GM19395 (cell line): ENCODE measurements around the gene PRDM15.

Experiments used
- ATAC-seq: cut with Tn5 transposase; IDR thresholded peaks from one replicate; pipeline ENCODE4 v1.9.1; 2021; ENCODE audit warnings: mild to moderate bottlenecking, moderate library complexity; ENCODE audit not compliant: unreplicated experiment

The PRDM15 gene

DNA sequence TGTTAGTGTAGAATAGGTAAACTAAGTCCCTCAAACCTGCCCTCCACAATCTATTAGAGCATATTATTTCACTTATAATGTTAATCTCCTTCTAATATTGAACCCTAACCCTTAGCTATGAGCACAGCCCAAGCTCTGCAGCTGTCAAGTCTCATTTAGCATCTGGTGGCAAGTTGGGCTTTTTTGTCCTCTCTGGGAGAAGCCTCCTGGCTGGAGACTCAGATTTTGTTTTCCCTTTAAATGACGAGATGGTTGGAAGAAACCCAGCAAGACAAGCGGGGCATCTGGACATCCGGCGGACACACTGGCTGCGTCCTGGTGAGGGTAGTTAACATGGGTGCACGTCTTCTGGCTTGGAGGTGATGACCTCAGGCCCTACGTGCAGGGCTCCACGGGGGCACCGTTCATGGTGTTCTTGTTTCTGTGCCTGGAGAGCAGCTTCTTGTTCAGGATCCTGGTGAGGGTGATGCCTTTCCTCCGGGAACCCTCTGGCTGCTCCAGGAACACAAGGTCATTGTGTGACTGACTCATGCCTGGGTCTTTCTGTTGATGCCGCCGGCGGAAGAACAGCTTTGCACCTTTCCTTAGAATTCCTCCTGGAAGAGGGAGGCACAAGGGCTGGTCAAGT lies 9.7 kb upstream of the PRDM15 start:
- ATAC-seq: no peak

GRCh38 chr21:41887667-41888066 lies 8.5 kb upstream of the PRDM15 start:
- no peak for ATAC-seq

DNA sequence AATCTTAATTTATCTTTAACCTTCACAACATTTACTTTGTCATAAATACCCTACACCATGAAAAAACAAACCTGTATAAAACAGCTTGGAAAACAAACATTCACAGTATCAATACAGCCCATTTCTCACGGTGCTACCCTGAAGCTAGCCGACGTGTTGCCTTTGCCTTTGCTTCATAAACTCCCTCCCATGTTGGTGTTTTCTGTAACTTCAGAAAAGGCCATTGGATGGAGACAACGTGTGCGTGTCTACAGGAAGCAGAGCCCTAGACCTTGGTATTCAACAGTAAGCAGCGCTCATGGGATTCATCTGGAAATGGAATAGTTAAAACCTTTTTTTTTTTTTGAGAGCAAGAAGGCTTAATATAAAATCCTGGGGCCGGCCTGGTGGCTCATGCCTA lies 7.2 kb upstream of the PRDM15 start:
- ATAC-seq: no peak

DNA sequence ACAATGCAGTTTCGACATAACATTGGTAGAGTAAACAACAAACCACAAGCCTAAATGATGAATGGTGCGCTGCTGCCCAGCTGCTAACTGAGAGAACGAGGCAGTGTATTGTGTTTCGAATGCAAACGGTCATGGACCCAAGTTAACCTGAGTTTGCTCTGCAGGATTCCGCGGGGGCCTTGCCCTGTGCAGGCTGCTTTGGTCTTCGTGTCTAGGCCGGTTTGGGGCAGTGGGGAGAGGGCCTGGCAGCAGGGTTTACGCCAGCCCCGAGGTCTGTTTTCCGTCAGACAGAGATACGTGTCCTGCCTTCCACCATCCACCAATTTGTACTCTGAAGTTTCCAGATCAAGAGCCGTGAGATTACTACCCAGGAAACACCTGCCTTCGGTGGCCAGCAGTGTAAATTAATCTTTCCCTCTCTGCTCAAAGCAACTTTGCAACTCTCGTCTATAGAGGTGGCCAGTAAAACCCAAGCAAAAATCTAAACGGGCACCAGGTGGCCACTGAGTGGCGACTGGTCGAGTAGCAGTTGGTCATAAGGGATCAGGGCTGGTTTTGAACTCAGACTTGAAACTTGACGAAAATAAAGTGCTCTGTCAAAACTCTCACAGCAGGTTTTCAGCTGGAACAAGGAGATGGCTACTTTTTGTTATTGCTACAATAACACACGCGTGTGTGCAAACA lies 6.3 kb upstream of the PRDM15 start:
- no peak for ATAC-seq

DNA sequence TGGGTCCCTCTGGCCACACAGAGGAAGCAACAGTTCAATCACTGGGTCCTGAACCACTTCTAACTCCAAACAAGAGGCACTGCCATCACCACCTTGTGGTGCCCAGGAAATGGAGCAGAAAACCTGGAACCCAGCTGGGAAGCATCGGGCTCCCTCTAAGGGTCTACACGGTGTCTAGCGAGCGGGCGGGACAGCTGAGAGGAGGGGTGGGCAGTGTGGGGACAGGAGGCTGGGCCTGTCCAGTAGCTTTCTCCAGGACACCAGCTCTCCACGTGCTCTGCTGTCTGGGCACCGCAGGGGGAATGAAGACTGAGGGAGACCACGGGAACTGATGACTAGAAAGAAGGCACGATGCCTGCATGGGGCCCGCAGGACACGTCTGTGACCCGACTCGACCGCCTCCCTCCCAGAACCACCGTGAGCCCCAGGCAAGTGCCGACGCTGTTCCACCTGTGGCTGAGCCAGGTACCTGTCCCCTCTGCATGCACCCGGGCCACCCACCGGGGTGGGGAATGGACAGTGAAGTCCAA lies 5.4 kb upstream of the PRDM15 start:
- no peak for ATAC-seq

DNA sequence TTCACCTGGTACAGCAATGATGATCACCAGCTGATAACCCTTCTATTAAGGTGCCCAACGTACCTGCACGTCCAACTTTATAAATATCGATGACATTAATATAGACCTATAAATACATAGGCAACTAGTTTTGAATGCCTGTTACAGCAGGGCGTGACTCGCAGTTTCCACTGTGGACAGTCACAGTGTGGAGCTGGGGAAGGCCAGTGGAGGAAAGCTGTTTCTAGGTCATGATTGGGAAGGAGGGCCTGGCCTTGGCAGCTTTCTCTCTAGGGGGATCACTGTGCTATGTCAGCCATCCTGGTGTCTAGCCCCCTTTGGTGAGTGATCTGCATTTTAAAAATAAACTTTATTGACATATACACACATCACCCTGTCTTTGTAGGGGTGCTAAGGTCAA lies 4.4 kb upstream of the PRDM15 start:
- ATAC-seq: no peak

GRCh38 chr21:41881051-41881450 lies 1.9 kb upstream of the PRDM15 start:
- ATAC-seq: no peak

GRCh38 chr21:41880153-41880552 lies 1.0 kb upstream of the PRDM15 start:
- no peak for ATAC-seq

DNA sequence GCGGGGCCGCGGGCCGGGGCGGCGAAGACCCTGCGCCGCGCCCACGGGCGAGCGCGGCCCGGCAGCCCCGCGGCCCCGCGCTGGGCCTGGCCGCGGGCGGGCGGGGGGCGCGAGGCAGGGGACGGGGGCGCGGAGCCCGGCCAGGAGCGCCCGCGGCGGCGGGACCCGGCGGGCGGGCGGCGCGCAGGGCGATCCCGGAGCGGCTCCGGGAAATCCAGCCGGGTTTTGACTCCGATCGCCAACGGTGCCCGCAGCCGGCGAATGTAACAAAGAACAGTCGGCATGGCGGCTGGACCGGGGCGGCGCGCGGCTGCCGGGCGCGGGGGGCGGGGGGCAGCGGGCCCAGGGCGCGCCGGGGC lies 334 bp downstream of the PRDM15 start:
- peak; percentile 48 for ATAC-seq

DNA sequence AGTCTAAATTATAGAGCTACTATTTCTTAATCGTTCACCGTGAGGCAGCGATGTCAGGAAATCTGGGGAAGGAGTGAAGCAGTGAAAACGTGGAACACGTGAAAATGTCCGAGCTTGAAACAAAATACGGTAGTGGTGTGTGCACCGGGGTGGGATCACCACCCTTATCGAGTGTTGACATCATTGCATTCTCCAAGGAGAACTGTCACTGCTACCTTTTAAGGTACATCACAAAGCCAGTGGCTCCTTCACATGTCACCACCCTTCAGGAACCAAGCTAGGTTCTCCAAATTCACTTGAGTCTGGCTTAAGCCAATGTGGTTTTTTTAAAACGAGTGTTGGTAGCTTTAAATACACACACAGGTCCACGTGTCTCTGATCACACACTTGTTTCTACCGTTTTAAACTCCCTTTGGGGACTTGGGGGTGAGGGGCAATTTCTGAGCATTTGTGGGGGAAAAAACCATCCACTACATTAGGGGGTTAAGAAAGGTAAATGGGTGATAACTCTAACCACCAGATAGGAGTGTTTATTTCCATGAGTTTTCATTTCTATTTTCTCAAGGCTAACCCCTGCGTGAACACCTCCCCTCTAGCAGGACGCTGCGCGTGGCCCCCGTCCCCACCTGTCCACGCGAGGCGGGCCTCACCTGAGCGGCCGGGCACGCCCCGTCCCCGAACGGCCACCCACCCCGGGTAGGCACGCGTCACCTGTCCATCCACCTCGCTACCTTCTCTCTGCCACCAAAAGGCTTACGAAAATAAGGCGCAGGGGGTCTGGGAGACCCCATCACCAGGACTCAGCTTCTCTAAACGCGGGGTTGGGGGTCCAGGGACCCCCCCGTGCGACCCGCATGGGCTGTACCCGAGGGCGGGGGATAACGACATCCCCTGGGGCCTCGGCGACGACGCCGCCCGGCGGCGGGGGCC lies 978 bp downstream of the PRDM15 start:
- peak; percentile 22 for ATAC-seq

DNA sequence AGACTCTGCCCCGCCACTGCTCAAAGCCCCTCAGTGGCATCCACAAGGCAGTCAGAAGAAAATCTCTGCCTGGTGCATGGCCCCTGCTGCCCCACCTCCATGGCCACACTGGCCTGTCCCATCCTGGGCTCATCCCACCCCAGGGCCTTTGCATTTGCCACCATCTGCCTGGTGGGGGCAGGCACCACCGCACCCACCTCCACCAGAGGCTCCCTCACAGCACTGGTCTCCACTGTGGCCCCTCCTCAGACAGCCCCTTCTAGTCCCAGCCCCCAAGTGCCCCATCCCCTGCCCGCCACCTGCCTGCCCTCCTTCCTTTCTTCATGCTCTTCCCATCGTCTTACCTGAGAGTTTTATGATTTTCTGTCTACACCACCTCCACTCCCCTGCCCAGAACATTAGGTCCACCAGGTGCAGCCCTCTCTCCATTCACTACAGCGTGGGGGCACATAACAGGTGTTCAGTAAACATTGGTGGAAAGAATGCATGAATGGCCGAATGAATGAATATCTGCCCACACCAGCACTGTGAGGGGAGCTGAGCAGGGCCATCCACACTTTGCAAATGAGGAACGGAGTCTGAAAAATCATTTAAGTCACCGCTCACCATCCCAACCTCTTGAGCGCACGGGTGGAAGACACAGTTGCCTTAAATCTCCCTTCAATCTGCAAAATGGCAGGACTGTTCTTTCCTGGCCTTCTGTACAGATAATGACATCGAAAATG lies 2.1 kb downstream of the PRDM15 start:
- no peak for ATAC-seq

GRCh38 chr21:41876396-41876795 lies 2.7 kb downstream of the PRDM15 start:
- ATAC-seq: no peak

GRCh38 chr21:41875086-41875485 lies 4.1 kb downstream of the PRDM15 start:
- no peak for ATAC-seq

DNA sequence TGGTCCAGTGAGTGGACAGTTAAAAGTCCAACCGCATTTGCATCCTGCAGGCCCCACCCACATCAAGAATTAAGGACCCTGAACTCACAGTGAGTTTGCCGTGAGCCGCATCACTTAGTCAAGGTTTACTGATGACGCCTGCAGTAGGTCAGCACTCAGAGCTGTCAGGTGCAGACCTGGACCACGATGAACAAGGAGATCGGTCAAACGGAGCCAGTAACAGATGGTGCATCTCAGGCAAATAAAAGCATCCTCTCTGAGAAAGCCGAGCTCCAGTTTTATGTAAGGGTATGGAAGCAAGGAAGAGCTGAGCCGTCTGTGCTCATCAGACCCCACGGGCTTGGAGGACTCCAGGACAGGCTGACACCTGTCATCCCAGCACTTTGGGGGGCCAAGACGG lies 4.5 kb downstream of the PRDM15 start:
- no peak for ATAC-seq

- peak; percentile 41 for ATAC-seq
Observed at GRCh38 chr21:41873426-41873825, 5.7 kb downstream of the PRDM15 start.

- ATAC-seq: no peak
Observed at GRCh38 chr21:41873005-41873404, 6.1 kb downstream of the PRDM15 start.

DNA sequence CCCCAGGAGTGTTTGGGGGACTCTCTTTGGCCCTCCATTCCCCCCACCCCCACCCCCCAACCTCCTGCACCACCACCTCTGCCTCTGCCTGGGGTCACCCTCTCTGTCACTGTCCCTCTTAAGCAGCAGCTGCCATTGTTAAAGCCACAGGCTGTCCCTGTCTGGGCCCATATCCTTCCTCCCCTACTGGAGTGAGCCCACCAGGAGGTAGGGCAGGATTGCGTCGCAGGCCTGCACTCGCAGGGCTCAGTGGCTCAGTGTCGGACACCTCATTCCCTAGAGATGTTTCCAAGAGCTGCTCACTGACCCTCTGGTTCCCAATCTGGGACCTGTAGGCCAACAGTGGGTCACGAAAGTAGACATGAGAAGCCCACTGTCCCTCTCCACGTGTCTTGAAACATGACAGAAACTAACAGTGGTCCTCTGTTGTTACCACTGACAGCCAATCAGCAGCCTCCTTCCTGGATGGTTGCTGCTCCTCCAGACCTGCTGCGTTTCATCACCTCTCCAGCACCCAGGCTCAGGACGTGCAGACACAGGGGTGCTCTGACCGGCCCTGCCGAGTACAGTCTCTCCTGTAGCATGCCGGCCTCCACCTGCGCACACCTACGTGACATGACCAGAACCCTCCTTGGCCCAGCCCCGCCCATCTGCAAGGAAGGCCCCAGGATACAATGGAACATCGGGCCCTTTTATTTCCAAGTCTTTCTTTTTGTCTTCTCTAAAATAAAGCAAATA lies 7.7 kb downstream of the PRDM15 start:
- no peak for ATAC-seq

- ATAC-seq: no peak
Observed at GRCh38 chr21:41869771-41870170, 9.4 kb downstream of the PRDM15 start.

- ATAC-seq: peak; percentile 64
Observed at GRCh38 chr21:41868062-41868710, 11.0 kb downstream of the PRDM15 start.

DNA sequence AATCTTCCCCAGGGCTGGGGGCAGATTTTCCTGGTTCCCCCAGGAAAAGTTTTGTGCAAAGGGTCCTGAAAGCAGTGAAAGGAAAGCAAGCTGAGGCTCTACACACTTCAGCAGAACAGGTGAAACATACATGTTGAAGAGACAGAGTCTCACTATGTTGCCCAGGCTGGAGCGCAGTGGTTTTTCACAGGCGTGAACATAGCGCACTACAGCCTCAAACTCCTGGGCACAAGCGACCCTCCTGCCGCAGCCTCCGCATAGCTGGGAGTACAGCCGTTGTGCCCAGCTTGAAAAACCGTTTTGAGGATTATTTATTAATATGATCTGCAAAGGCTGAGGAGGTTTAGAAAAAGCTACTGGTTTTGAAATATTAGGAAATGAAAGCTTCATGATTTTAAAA lies 11.8 kb downstream of the PRDM15 start:
- no peak for ATAC-seq
